Suprapubic skin (tissue), 4 donors: ENCODE data around the gene ATP5F1B.
A peak's percentile ranks its signal among the peaks of the same experiment; 100 is the strongest.

Source experiments
- EP300 ChIP-seq: sonication (generic); formaldehyde crosslinking; IDR thresholded peaks from one replicate; pipeline ENCODE4 v1.6.1; 2017; ENCODE audit warnings: antibody characterized with exemption
- POLR2A ChIP-seq, 2 donors: fragments of 450-650 bp; IDR thresholded peaks; one replicate each; pipeline ENCODE4 v1.6.1; 2017; ENCODE audit warnings: antibody characterized with exemption in 2 of 2, mild to moderate bottlenecking in 2 of 2, moderate library complexity in 2 of 2
- POLR2AphosphoS5 ChIP-seq, 3 donors: sonication (generic); formaldehyde crosslinking; IDR thresholded peaks; one replicate each; pipeline ENCODE4 v1.6.1; 2017; ENCODE audit warnings: antibody characterized with exemption in 3 of 3
- TF ChIP-seq, protein P1 (sequence below), 2 donors: fragments of 200-600 bp in 1 of 2; fragments of 450-650 bp in 1 of 2; sonication (generic) in 1 of 2; IDR thresholded peaks; one replicate each; pipeline ENCODE4 v1.5.1; 2016 to 2019; ENCODE audit warnings: antibody characterized with exemption in 2 of 2, mild to moderate bottlenecking in 1 of 2, moderate library complexity in 1 of 2

DNA sequence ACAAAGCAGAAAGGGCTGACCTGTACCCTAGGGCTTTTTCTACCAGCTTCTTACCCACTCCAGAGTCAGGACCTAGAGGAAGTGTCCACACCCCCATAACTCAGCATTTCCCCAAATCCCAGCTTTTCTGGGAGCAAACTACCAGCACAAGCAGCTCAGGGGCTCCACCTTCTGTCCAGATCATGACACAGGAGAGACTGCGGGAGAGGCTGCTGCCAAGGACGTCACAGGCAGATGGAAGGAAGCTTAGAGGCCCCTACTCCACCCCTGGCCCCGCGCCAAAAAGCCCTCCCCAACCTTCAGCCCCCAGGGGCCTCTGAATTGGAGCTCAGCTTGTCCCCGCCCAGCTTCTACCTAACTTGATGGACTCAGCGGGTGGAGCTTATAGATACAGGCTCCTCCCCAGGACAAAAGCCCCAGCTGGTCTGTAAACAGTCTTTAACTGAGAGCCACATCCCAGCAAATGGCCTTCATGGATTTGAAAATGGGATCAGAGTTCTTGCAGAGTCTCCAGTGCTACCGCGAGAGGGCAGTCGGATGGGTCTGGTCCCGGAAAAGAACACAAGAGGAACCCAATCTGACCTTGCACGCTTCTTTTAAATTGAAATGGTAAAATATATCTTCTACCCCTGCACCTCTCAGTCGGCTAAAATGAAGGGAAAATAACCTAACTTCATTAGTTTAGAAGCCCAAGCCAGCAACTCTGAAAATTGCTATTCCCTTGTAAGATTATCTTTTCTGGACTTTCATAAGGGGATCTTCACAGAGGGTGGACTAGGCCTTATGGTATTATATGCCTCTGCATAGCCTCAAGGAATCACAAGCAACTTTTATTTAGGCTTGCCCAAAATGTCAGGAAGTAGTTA is 8.9 kb downstream of the ATP5F1B start:
- TF ChIP-seq EP300 (no peak), POLR2A (IDR thresholded peaks at IDR 0.05) (no peak), POLR2AphosphoS5 (IDR thresholded peaks at IDR 0.05) (peak in 2 of 3 donors; percentile 11 to 35)
- TF ChIP-seq, protein P1, sequence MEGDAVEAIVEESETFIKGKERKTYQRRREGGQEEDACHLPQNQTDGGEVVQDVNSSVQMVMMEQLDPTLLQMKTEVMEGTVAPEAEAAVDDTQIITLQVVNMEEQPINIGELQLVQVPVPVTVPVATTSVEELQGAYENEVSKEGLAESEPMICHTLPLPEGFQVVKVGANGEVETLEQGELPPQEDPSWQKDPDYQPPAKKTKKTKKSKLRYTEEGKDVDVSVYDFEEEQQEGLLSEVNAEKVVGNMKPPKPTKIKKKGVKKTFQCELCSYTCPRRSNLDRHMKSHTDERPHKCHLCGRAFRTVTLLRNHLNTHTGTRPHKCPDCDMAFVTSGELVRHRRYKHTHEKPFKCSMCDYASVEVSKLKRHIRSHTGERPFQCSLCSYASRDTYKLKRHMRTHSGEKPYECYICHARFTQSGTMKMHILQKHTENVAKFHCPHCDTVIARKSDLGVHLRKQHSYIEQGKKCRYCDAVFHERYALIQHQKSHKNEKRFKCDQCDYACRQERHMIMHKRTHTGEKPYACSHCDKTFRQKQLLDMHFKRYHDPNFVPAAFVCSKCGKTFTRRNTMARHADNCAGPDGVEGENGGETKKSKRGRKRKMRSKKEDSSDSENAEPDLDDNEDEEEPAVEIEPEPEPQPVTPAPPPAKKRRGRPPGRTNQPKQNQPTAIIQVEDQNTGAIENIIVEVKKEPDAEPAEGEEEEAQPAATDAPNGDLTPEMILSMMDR (IDR thresholded peaks at IDR 0.05), result peak; percentile 61 to 76
